ENCODE data around the gene PPIE.

Gene PPIE

GRCh38 chr1:39745016-39745670 lies 6.5 kb downstream of the PPIE start:
- Histone ChIP-seq H3K27ac (ENCODE audit: low read length) (no peak overlapping the region), H3K9me3 (ENCODE audit: control insufficient read depth in 1 of 2, low read length in 2 of 2) (no peaks in the 10 kb centered on the region), H3K4me1 (ENCODE audit: control insufficient read depth in 1 of 2, insufficient read depth in 2 of 2, low read length in 2 of 2) (peaks cover 0 to 4% of the 10 kb centered on the region in 2 donors), H3K27me3 (ENCODE audit: low read depth, low read length) (no peaks in the 10 kb centered on the region), H3K4me3 (ENCODE audit: low read depth in 1 of 2, low read length in 2 of 2) (no peak overlapping the region), H3K36me3 (ENCODE audit: control insufficient read depth in 1 of 2, insufficient read depth in 2 of 2, low read length in 2 of 2) (peaks cover 78 to 90% of the 10 kb centered on the region in 2 donors)

GRCh38 chr1:39751595-39751994 lies 12.9 kb downstream of the PPIE start:
- no peaks in the 10 kb centered on the region for H3K27me3 ChIP-seq (ENCODE audit: low read depth, low read length)
- H3K4me3 ChIP-seq (ENCODE audit: low read depth in 1 of 2, low read length in 2 of 2): no peak overlapping the region
- H3K4me1 ChIP-seq (ENCODE audit: control insufficient read depth in 1 of 2, insufficient read depth in 2 of 2, low read length in 2 of 2): no peaks in the 10 kb centered on the region
- no peak overlapping the region for H3K27ac ChIP-seq (ENCODE audit: low read length)
- peaks cover 73 to 95% of the 10 kb centered on the region in 2 donors for H3K36me3 ChIP-seq (ENCODE audit: control insufficient read depth in 1 of 2, insufficient read depth in 2 of 2, low read length in 2 of 2)
- no peaks in the 10 kb centered on the region for H3K9me3 ChIP-seq (ENCODE audit: control insufficient read depth in 1 of 2, low read length in 2 of 2)

GRCh38 chr1:39752703-39753102 lies 14.0 kb downstream of the PPIE start:
- Histone ChIP-seq H3K36me3 (ENCODE audit: control insufficient read depth in 1 of 2, insufficient read depth in 2 of 2, low read length in 2 of 2) (peaks cover 66 to 94% of the 10 kb centered on the region in 2 donors), H3K4me3 (ENCODE audit: low read depth in 1 of 2, low read length in 2 of 2) (no peak overlapping the region), H3K4me1 (ENCODE audit: control insufficient read depth in 1 of 2, insufficient read depth in 2 of 2, low read length in 2 of 2) (no peaks in the 10 kb centered on the region), H3K9me3 (ENCODE audit: control insufficient read depth in 1 of 2, low read length in 2 of 2) (no peaks in the 10 kb centered on the region), H3K27ac (ENCODE audit: low read length) (no peak overlapping the region), H3K27me3 (ENCODE audit: low read depth, low read length) (no peaks in the 10 kb centered on the region)

- no peaks in the 10 kb centered on the region for H3K27me3 ChIP-seq (ENCODE audit: low read depth, low read length)
- H3K27ac ChIP-seq (ENCODE audit: low read length): no peak overlapping the region
- no peaks in the 10 kb centered on the region for H3K4me1 ChIP-seq (ENCODE audit: control insufficient read depth in 1 of 2, insufficient read depth in 2 of 2, low read length in 2 of 2)
- H3K36me3 ChIP-seq (ENCODE audit: control insufficient read depth in 1 of 2, insufficient read depth in 2 of 2, low read length in 2 of 2): peaks cover 61 to 94% of the 10 kb centered on the region in 2 donors
- no peaks in the 10 kb centered on the region for H3K9me3 ChIP-seq (ENCODE audit: control insufficient read depth in 1 of 2, low read length in 2 of 2)
- no peak overlapping the region for H3K4me3 ChIP-seq (ENCODE audit: low read depth in 1 of 2, low read length in 2 of 2)
Observed at GRCh38 chr1:39753132-39754025, 14.7 kb downstream of the PPIE start.

- no peaks in the 10 kb centered on the region for H3K9me3 ChIP-seq (ENCODE audit: control insufficient read depth in 1 of 2, low read length in 2 of 2)
Observed at GRCh38 chr1:39754026-39754570, 15.4 kb downstream of the PPIE start.

GRCh38 chr1:39754906-39755504 lies 16.3 kb downstream of the PPIE start:
- H3K36me3 ChIP-seq (ENCODE audit: control insufficient read depth in 1 of 2, insufficient read depth in 2 of 2, low read length in 2 of 2): peaks cover 60 to 89% of the 10 kb centered on the region in 2 donors
- no peaks in the 10 kb centered on the region for H3K4me1 ChIP-seq (ENCODE audit: control insufficient read depth in 1 of 2, insufficient read depth in 2 of 2, low read length in 2 of 2)
- H3K27ac ChIP-seq (ENCODE audit: low read length): no peak overlapping the region
- H3K27me3 ChIP-seq (ENCODE audit: low read depth, low read length): no peaks in the 10 kb centered on the region
- no peaks in the 10 kb centered on the region for H3K9me3 ChIP-seq (ENCODE audit: control insufficient read depth in 1 of 2, low read length in 2 of 2)
- H3K4me3 ChIP-seq (ENCODE audit: low read depth in 1 of 2, low read length in 2 of 2): no peak overlapping the region

More at GRCh38 chr1:39754026-39754570, 15.4 kb downstream of the PPIE start:
- Histone ChIP-seq H3K27ac (ENCODE audit: low read length) (no peak overlapping the region), H3K4me1 (ENCODE audit: control insufficient read depth in 1 of 2, insufficient read depth in 2 of 2, low read length in 2 of 2) (no peaks in the 10 kb centered on the region), H3K36me3 (ENCODE audit: control insufficient read depth in 1 of 2, insufficient read depth in 2 of 2, low read length in 2 of 2) (peaks cover 56 to 92% of the 10 kb centered on the region in 2 donors), H3K4me3 (ENCODE audit: low read depth in 1 of 2, low read length in 2 of 2) (no peak overlapping the region), H3K27me3 (ENCODE audit: low read depth, low read length) (no peaks in the 10 kb centered on the region)

- Histone ChIP-seq H3K4me1 (ENCODE audit: control insufficient read depth in 1 of 2, insufficient read depth in 2 of 2, low read length in 2 of 2) (no peaks in the 10 kb centered on the region), H3K36me3 (ENCODE audit: control insufficient read depth in 1 of 2, insufficient read depth in 2 of 2, low read length in 2 of 2) (peaks cover 52 to 78% of the 10 kb centered on the region in 2 donors), H3K27ac (ENCODE audit: low read length) (no peak overlapping the region), H3K27me3 (ENCODE audit: low read depth, low read length) (no peaks in the 10 kb centered on the region), H3K4me3 (ENCODE audit: low read depth in 1 of 2, low read length in 2 of 2) (no peak overlapping the region), H3K9me3 (ENCODE audit: control insufficient read depth in 1 of 2, low read length in 2 of 2) (no peaks in the 10 kb centered on the region)
Observed at GRCh38 chr1:39755965-39756659, 17.4 kb downstream of the PPIE start.

GRCh38 chr1:39757501-39757900 lies 18.8 kb downstream of the PPIE start:
- H3K36me3 ChIP-seq (ENCODE audit: control insufficient read depth in 1 of 2, insufficient read depth in 2 of 2, low read length in 2 of 2): peaks cover 41 to 65% of the 10 kb centered on the region in 2 donors
- no peaks in the 10 kb centered on the region for H3K9me3 ChIP-seq (ENCODE audit: control insufficient read depth in 1 of 2, low read length in 2 of 2)
- H3K4me3 ChIP-seq (ENCODE audit: low read depth in 1 of 2, low read length in 2 of 2): no peak overlapping the region
- H3K27me3 ChIP-seq (ENCODE audit: low read depth, low read length): no peaks in the 10 kb centered on the region
- no peaks in the 10 kb centered on the region for H3K4me1 ChIP-seq (ENCODE audit: control insufficient read depth in 1 of 2, insufficient read depth in 2 of 2, low read length in 2 of 2)
- H3K27ac ChIP-seq (ENCODE audit: low read length): no peak overlapping the region

GRCh38 chr1:39758556-39759435 lies 20.1 kb downstream of the PPIE start:
- Histone ChIP-seq H3K9me3 (ENCODE audit: control insufficient read depth in 1 of 2, low read length in 2 of 2) (no peaks in the 10 kb centered on the region), H3K4me3 (ENCODE audit: low read depth in 1 of 2, low read length in 2 of 2) (no peak overlapping the region), H3K36me3 (ENCODE audit: control insufficient read depth in 1 of 2, insufficient read depth in 2 of 2, low read length in 2 of 2) (peaks cover 29 to 52% of the 10 kb centered on the region in 2 donors), H3K27ac (ENCODE audit: low read length) (no peak overlapping the region), H3K4me1 (ENCODE audit: control insufficient read depth in 1 of 2, insufficient read depth in 2 of 2, low read length in 2 of 2) (no peaks in the 10 kb centered on the region), H3K27me3 (ENCODE audit: low read depth, low read length) (no peaks in the 10 kb centered on the region)

- Histone ChIP-seq H3K36me3 (ENCODE audit: control insufficient read depth in 1 of 2, insufficient read depth in 2 of 2, low read length in 2 of 2) (peaks cover 25 to 46% of the 10 kb centered on the region in 2 donors), H3K4me1 (ENCODE audit: control insufficient read depth in 1 of 2, insufficient read depth in 2 of 2, low read length in 2 of 2) (no peaks in the 10 kb centered on the region), H3K27me3 (ENCODE audit: low read depth, low read length) (no peaks in the 10 kb centered on the region), H3K4me3 (ENCODE audit: low read depth in 1 of 2, low read length in 2 of 2) (no peak overlapping the region), H3K9me3 (ENCODE audit: control insufficient read depth in 1 of 2, low read length in 2 of 2) (no peaks in the 10 kb centered on the region), H3K27ac (ENCODE audit: low read length) (no peak overlapping the region)
Observed at GRCh38 chr1:39759436-39759726, 20.7 kb downstream of the PPIE start.

All from muscle layer of duodenum (tissue), 2 donors.